GM19452 (cell line): ENCODE results near the gene TXNL1.

Experiments used
- ATAC-seq: cut with Tn5 transposase; IDR thresholded peaks from one replicate; pipeline ENCODE4 v1.9.1; 2021; ENCODE audit not compliant: unreplicated experiment

TXNL1 gene

GRCh38 chr18:56570978-56571377 lies 67.4 kb downstream of the TXNL1 start:
- ATAC-seq: no peak

- no peak for ATAC-seq
Observed at GRCh38 chr18:56569416-56569815, 69.0 kb downstream of the TXNL1 start.

GRCh38 chr18:56568986-56569385 lies 69.4 kb downstream of the TXNL1 start:
- no peak for ATAC-seq

- no peak for ATAC-seq
Observed at GRCh38 chr18:56565551-56566345, 72.6 kb downstream of the TXNL1 start.

GRCh38 chr18:56565046-56565445 lies 73.3 kb downstream of the TXNL1 start:
- no peak for ATAC-seq

- no peak for ATAC-seq
Observed at GRCh38 chr18:56563568-56563967, 74.8 kb downstream of the TXNL1 start.

GRCh38 chr18:56562479-56562878 lies 75.9 kb downstream of the TXNL1 start:
- ATAC-seq: no peak

GRCh38 chr18:56560992-56561391 lies 77.4 kb downstream of the TXNL1 start:
- no peak for ATAC-seq

GRCh38 chr18:56559044-56559443 lies 79.3 kb downstream of the TXNL1 start:
- ATAC-seq: no peak

GRCh38 chr18:56556907-56557306 lies 81.5 kb downstream of the TXNL1 start:
- no peak for ATAC-seq

- no peak for ATAC-seq
Observed at GRCh38 chr18:56550121-56550520, 88.3 kb downstream of the TXNL1 start.
